NCI-H524 treated with DMSO at 0.1 percent for 48 hours (cell line): ENCODE data around the gene CCNDBP1.
"Not testable (repeated sequence)": the region's sequence is repeated elsewhere in the genome, so short reads cannot be mapped to it uniquely, and the experiment has no call there.

Experiments
- DNase-seq: peaks from one replicate; lab custom pipeline; 2025; lab: John Stamatoyannopoulos, UW

Gene CCNDBP1

GRCh38 chr15:43185157-43186002 is at the start of gene CCNDBP1:
CCNDBP1 (plus strand) TSS chr15:43185403; CDS start chr15:43185499, 96 bp downstream.
- peak; percentile 68 for DNase-seq

- no peak for DNase-seq
Measured at GRCh38 chr15:43143203-43143941, 41.8 kb upstream of the CCNDBP1 start.

GRCh38 chr15:43144512-43144911 is 40.7 kb upstream of the CCNDBP1 start:
- DNase-seq = no peak

GRCh38 chr15:43146184-43146583 is 39.0 kb upstream of the CCNDBP1 start:
- no peak for DNase-seq

GRCh38 chr15:43150191-43150929 is 34.8 kb upstream of the CCNDBP1 start:
- no peak for DNase-seq

- no peak for DNase-seq
Measured at GRCh38 chr15:43151688-43152087, 33.5 kb upstream of the CCNDBP1 start.

GRCh38 chr15:43153269-43153668 is 31.9 kb upstream of the CCNDBP1 start:
- DNase-seq = no peak

GRCh38 chr15:43165801-43166325 is 19.3 kb upstream of the CCNDBP1 start:
- no peak for DNase-seq

GRCh38 chr15:43167261-43167660 is 17.9 kb upstream of the CCNDBP1 start:
- DNase-seq = not testable (repeated sequence)

GRCh38 chr15:43168192-43169107 is 16.8 kb upstream of the CCNDBP1 start:
- no peak for DNase-seq

- DNase-seq = no peak
Measured at GRCh38 chr15:43169888-43170287, 15.3 kb upstream of the CCNDBP1 start.

GRCh38 chr15:43175656-43176309 is 9.4 kb upstream of the CCNDBP1 start:
- not testable (repeated sequence) for DNase-seq

- not testable (repeated sequence) for DNase-seq
Measured at GRCh38 chr15:43177147-43177546, 8.1 kb upstream of the CCNDBP1 start.

GRCh38 chr15:43183270-43183669 is 1.9 kb upstream of the CCNDBP1 start:
- DNase-seq = no peak

- DNase-seq = no peak
Measured at GRCh38 chr15:43184407-43185124, 637 bp upstream of the CCNDBP1 start.

- no peak for DNase-seq
Measured at GRCh38 chr15:43186003-43186353, 775 bp downstream of the CCNDBP1 start.

- peak; percentile 4 for DNase-seq
Measured at GRCh38 chr15:43187544-43188155, 2.4 kb downstream of the CCNDBP1 start.

- no peak for DNase-seq
Measured at GRCh38 chr15:43189296-43189695, 4.1 kb downstream of the CCNDBP1 start.

GRCh38 chr15:43190178-43190577 is 5.0 kb downstream of the CCNDBP1 start:
- DNase-seq = no peak

- no peak for DNase-seq
Measured at GRCh38 chr15:43193710-43194109, 8.5 kb downstream of the CCNDBP1 start.
